Measurements from ENCODE around the gene PRDX5.

The PRDX5 gene

GRCh38 chr11:64334764-64335735, 17.1 kb downstream of the PRDX5 start:
- H3K4me3 ChIP-seq (ENCODE audit: low read depth, low read length): no peak overlapping the region
- H2AFZ ChIP-seq (ENCODE audit: low read length, unreplicated experiment): no peak overlapping the region
- H3K27ac ChIP-seq (ENCODE audit: low read depth, low read length): peak overlapping the region; percentile 39; the same call in 1 of the 2 replicates
- H3K79me2 ChIP-seq (ENCODE audit: control insufficient read depth, insufficient read depth, low read length, unreplicated experiment): no peaks in the 10 kb centered on the region
- H3K36me3 ChIP-seq (ENCODE audit: insufficient read depth, low read length): no peaks in the 10 kb centered on the region
- H3K4me1 ChIP-seq (ENCODE audit: control insufficient read depth, insufficient read depth, low read length, unreplicated experiment): peaks cover 11% of the 10 kb centered on the region
- no peaks in the 10 kb centered on the region for H3K27me3 ChIP-seq (ENCODE audit: insufficient read depth, low read length)

GRCh38 chr11:64337538-64338249, 19.8 kb downstream of the PRDX5 start:
- H3K27ac ChIP-seq (ENCODE audit: low read depth, low read length): no peak overlapping the region
- H3K4me3 ChIP-seq (ENCODE audit: low read depth, low read length): no peak overlapping the region
- H2AFZ ChIP-seq (ENCODE audit: low read length, unreplicated experiment): no peak overlapping the region
- no peaks in the 10 kb centered on the region for H3K27me3 ChIP-seq (ENCODE audit: insufficient read depth, low read length)
- no peaks in the 10 kb centered on the region for H3K36me3 ChIP-seq (ENCODE audit: insufficient read depth, low read length)
- no peaks in the 10 kb centered on the region for H3K79me2 ChIP-seq (ENCODE audit: control insufficient read depth, insufficient read depth, low read length, unreplicated experiment)
- H3K4me1 ChIP-seq (ENCODE audit: control insufficient read depth, insufficient read depth, low read length, unreplicated experiment): no peaks in the 10 kb centered on the region

- Histone ChIP-seq H3K4me1 (ENCODE audit: control insufficient read depth, insufficient read depth, low read length, unreplicated experiment) (no peaks in the 10 kb centered on the region), H3K27me3 (ENCODE audit: insufficient read depth, low read length) (no peaks in the 10 kb centered on the region), H3K79me2 (ENCODE audit: control insufficient read depth, insufficient read depth, low read length, unreplicated experiment) (no peaks in the 10 kb centered on the region), H3K27ac (ENCODE audit: low read depth, low read length) (no peak overlapping the region), H3K4me3 (ENCODE audit: low read depth, low read length) (no peak overlapping the region), H3K36me3 (ENCODE audit: insufficient read depth, low read length) (no peaks in the 10 kb centered on the region), H2AFZ (ENCODE audit: low read length, unreplicated experiment) (no peak overlapping the region)
Observed at GRCh38 chr11:64338716-64339115, 20.8 kb downstream of the PRDX5 start.

GRCh38 chr11:64339286-64339685, 21.4 kb downstream of the PRDX5 start:
- H2AFZ ChIP-seq (ENCODE audit: low read length, unreplicated experiment): no peak overlapping the region
- no peak overlapping the region for H3K27ac ChIP-seq (ENCODE audit: low read depth, low read length)
- no peaks in the 10 kb centered on the region for H3K4me1 ChIP-seq (ENCODE audit: control insufficient read depth, insufficient read depth, low read length, unreplicated experiment)
- no peaks in the 10 kb centered on the region for H3K27me3 ChIP-seq (ENCODE audit: insufficient read depth, low read length)
- no peaks in the 10 kb centered on the region for H3K79me2 ChIP-seq (ENCODE audit: control insufficient read depth, insufficient read depth, low read length, unreplicated experiment)
- H3K4me3 ChIP-seq (ENCODE audit: low read depth, low read length): no peak overlapping the region
- H3K36me3 ChIP-seq (ENCODE audit: insufficient read depth, low read length): no peaks in the 10 kb centered on the region

- Histone ChIP-seq H3K4me3 (ENCODE audit: low read depth, low read length) (no peak within 1 kb of the TSS), H3K4me1 (ENCODE audit: control insufficient read depth, insufficient read depth, low read length, unreplicated experiment) (no peaks in the 10 kb centered on the region), H2AFZ (ENCODE audit: low read length, unreplicated experiment) (no peak within 1 kb of the TSS), H3K27me3 (ENCODE audit: insufficient read depth, low read length) (no peaks in the 10 kb centered on the region), H3K79me2 (ENCODE audit: control insufficient read depth, insufficient read depth, low read length, unreplicated experiment) (no peaks in the 10 kb centered on the region), H3K36me3 (ENCODE audit: insufficient read depth, low read length) (no peaks in the 10 kb centered on the region), H3K27ac (ENCODE audit: low read depth, low read length) (no peak within 1 kb of the TSS)
Observed at GRCh38 chr11:64339754-64340408, 22.0 kb downstream of the PRDX5 start, which contains the start of gene CCDC88B. TSS of gene CCDC88B (plus strand) at chr11:64340204. CDS start at chr11:64340267, 63 bp downstream.

- Histone ChIP-seq H3K4me1 (ENCODE audit: control insufficient read depth, insufficient read depth, low read length, unreplicated experiment) (no peaks in the 10 kb centered on the region), H3K36me3 (ENCODE audit: insufficient read depth, low read length) (no peaks in the 10 kb centered on the region), H2AFZ (ENCODE audit: low read length, unreplicated experiment) (no peak overlapping the region), H3K27me3 (ENCODE audit: insufficient read depth, low read length) (no peaks in the 10 kb centered on the region), H3K79me2 (ENCODE audit: control insufficient read depth, insufficient read depth, low read length, unreplicated experiment) (no peaks in the 10 kb centered on the region), H3K4me3 (ENCODE audit: low read depth, low read length) (no peak overlapping the region), H3K27ac (ENCODE audit: low read depth, low read length) (no peak overlapping the region)
Observed at GRCh38 chr11:64340671-64341335, 22.9 kb downstream of the PRDX5 start.

GRCh38 chr11:64341429-64341828, 23.5 kb downstream of the PRDX5 start:
- Histone ChIP-seq H3K79me2 (ENCODE audit: control insufficient read depth, insufficient read depth, low read length, unreplicated experiment) (no peaks in the 10 kb centered on the region), H2AFZ (ENCODE audit: low read length, unreplicated experiment) (no peak overlapping the region), H3K27me3 (ENCODE audit: insufficient read depth, low read length) (no peaks in the 10 kb centered on the region), H3K36me3 (ENCODE audit: insufficient read depth, low read length) (no peaks in the 10 kb centered on the region), H3K4me3 (ENCODE audit: low read depth, low read length) (no peak overlapping the region), H3K4me1 (ENCODE audit: control insufficient read depth, insufficient read depth, low read length, unreplicated experiment) (no peaks in the 10 kb centered on the region), H3K27ac (ENCODE audit: low read depth, low read length) (no peak overlapping the region)

GRCh38 chr11:64341851-64342791, 24.2 kb downstream of the PRDX5 start:
- Histone ChIP-seq H3K27ac (ENCODE audit: low read depth, low read length) (no peak overlapping the region), H3K4me3 (ENCODE audit: low read depth, low read length) (peak overlapping the region; percentile 22; the same call in 1 of the 2 replicates), H3K4me1 (ENCODE audit: control insufficient read depth, insufficient read depth, low read length, unreplicated experiment) (no peaks in the 10 kb centered on the region), H3K27me3 (ENCODE audit: insufficient read depth, low read length) (no peaks in the 10 kb centered on the region), H3K36me3 (ENCODE audit: insufficient read depth, low read length) (no peaks in the 10 kb centered on the region), H2AFZ (ENCODE audit: low read length, unreplicated experiment) (peak overlapping the region; percentile 67), H3K79me2 (ENCODE audit: control insufficient read depth, insufficient read depth, low read length, unreplicated experiment) (no peaks in the 10 kb centered on the region)

- no peaks in the 10 kb centered on the region for H3K4me1 ChIP-seq (ENCODE audit: control insufficient read depth, insufficient read depth, low read length, unreplicated experiment)
- no peaks in the 10 kb centered on the region for H3K36me3 ChIP-seq (ENCODE audit: insufficient read depth, low read length)
- H2AFZ ChIP-seq (ENCODE audit: low read length, unreplicated experiment): no peak overlapping the region
- H3K4me3 ChIP-seq (ENCODE audit: low read depth, low read length): no peak overlapping the region
- H3K79me2 ChIP-seq (ENCODE audit: control insufficient read depth, insufficient read depth, low read length, unreplicated experiment): no peaks in the 10 kb centered on the region
- H3K27ac ChIP-seq (ENCODE audit: low read depth, low read length): no peak overlapping the region
- H3K27me3 ChIP-seq (ENCODE audit: insufficient read depth, low read length): no peaks in the 10 kb centered on the region
Observed at GRCh38 chr11:64342869-64343745, 25.2 kb downstream of the PRDX5 start.

Data from ACC112 (cell line).